ENCODE data around the gene FBLN2.

DNA sequence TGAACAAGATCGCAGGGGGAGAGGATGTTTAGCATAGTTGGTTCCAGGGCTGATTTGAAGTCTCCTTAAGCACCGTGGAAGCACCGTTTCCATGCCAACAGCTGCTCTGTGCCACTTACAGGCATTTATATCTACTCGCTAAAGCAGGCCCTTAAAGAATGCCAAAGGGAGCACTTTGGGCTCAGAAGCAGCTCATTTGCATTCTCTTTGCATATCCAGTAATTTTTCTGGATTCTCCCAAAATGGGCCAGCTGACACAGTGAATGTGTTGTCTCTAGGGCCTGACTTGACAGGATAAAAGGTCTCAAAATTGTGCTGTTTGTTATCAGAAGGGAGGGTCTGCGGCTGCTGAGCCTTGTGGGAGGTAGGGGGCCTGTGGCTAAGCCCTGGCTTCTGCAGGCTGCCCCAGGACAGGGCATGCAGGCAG is 138.6 kb downstream of the FBLN2 start:
- no peak for TF ChIP-seq POLR2A (IDR thresholded peaks at IDR 0.05)
- TF ChIP-seq, protein P1, sequence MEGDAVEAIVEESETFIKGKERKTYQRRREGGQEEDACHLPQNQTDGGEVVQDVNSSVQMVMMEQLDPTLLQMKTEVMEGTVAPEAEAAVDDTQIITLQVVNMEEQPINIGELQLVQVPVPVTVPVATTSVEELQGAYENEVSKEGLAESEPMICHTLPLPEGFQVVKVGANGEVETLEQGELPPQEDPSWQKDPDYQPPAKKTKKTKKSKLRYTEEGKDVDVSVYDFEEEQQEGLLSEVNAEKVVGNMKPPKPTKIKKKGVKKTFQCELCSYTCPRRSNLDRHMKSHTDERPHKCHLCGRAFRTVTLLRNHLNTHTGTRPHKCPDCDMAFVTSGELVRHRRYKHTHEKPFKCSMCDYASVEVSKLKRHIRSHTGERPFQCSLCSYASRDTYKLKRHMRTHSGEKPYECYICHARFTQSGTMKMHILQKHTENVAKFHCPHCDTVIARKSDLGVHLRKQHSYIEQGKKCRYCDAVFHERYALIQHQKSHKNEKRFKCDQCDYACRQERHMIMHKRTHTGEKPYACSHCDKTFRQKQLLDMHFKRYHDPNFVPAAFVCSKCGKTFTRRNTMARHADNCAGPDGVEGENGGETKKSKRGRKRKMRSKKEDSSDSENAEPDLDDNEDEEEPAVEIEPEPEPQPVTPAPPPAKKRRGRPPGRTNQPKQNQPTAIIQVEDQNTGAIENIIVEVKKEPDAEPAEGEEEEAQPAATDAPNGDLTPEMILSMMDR (IDR thresholded peaks at IDR 0.05) = no peak

Measured in Peyer's patch (tissue), 4 donors.